ENCODE measurements around the gene LIN7C. TPM values are rescaled to one million over a fixed set of nuclear protein-coding genes. Genes with fewer than 3 reads are reported as not detected.

LIN7C gene
- total RNA-seq, 2 donors from 2014 or later: 18.8 to 23.7 TPM

DNA sequence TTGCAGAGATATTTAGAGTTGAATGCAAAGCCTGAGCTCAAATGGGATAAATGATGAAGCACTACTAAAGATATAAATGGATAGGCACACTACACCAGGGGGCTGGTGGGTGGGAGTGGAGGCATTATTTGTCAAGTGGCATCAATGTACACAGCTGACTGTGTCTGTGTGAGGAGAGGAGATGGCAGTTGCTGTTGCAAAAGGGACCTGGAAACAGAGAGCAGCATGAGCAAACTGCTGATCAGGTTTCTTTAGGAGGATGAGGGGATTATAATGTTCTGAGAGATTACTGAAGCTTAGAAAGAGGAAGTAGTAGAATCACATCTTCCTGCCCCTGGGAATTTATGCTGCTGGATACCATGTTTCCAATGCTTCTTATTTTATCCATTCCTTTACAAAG is 39.4 kb upstream of the LIN7C start:
- H3K27ac ChIP-seq: no peak overlapping the region
- DNase-seq (ENCODE audit: low spot score): no peak
- H3K9me3 ChIP-seq: no peaks in the 10 kb centered on the region
- no peak for TF ChIP-seq CTCF (IDR thresholded peaks at IDR 0.05)
- no peaks in the 10 kb centered on the region for H3K4me1 ChIP-seq
- no peak overlapping the region for H3K4me3 ChIP-seq
- no peaks in the 10 kb centered on the region for H3K27me3 ChIP-seq
- H3K36me3 ChIP-seq: no peaks in the 10 kb centered on the region

GRCh38 chr11:27545035-27545434 is 38.5 kb upstream of the LIN7C start:
- Histone ChIP-seq H3K4me1 (no peaks in the 10 kb centered on the region), H3K36me3 (no peaks in the 10 kb centered on the region), H3K27ac (no peak overlapping the region), H3K9me3 (no peaks in the 10 kb centered on the region), H3K4me3 (no peak overlapping the region), H3K27me3 (no peaks in the 10 kb centered on the region)
- TF ChIP-seq CTCF (IDR thresholded peaks at IDR 0.05): no peak
- no peak for DNase-seq (ENCODE audit: low spot score)

DNA sequence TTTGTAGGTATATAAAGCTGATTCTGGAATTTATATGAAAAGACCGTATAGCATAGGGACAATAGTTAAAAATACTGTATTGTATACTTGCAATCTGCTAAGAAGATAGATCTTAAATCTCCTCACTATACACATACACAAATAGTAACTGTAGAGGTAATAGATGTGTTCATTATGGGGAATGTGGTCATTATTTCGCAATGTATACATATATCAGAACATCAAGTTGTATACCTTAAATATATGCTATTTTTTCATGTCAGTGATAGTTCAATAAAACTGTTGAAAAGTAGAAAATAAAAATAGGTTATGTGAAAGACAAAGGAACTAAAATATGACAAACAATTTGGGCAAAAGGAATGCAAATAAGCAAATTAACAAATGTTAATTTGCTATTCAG is 35.2 kb upstream of the LIN7C start:
- TF ChIP-seq CTCF (IDR thresholded peaks at IDR 0.05): no peak
- Histone ChIP-seq H3K36me3 (no peaks in the 10 kb centered on the region), H3K27me3 (no peaks in the 10 kb centered on the region), H3K4me1 (no peaks in the 10 kb centered on the region), H3K4me3 (no peak overlapping the region), H3K9me3 (no peaks in the 10 kb centered on the region), H3K27ac (no peak overlapping the region)
- DNase-seq (ENCODE audit: low spot score): no peak

DNA sequence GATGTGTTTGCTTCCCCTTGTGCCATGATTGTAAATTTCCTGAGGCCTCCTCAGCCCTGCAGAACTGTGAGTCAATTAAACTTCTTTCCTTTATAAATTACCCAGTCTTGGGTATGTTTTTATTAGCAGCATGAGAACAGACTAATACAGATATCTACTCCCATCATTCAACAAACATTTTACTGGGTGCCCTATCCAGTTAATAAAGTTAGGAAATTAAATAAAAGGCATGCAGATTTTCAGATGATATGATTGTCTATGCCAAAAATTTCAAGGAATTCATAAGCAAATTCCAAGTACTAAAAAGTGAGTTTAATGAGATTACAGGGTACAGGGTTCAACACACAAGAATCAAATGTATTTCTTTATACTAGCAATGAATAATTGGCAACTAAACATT is 33.5 kb upstream of the LIN7C start:
- no peak overlapping the region for H3K4me3 ChIP-seq
- TF ChIP-seq CTCF (IDR thresholded peaks at IDR 0.05): no peak
- H3K27me3 ChIP-seq: no peaks in the 10 kb centered on the region
- no peak for DNase-seq (ENCODE audit: low spot score)
- H3K27ac ChIP-seq: no peak overlapping the region
- H3K9me3 ChIP-seq: no peaks in the 10 kb centered on the region
- H3K36me3 ChIP-seq: no peaks in the 10 kb centered on the region
- no peaks in the 10 kb centered on the region for H3K4me1 ChIP-seq

- Histone ChIP-seq H3K4me1 (no peaks in the 10 kb centered on the region), H3K36me3 (no peaks in the 10 kb centered on the region), H3K4me3 (no peak overlapping the region), H3K27me3 (no peaks in the 10 kb centered on the region), H3K9me3 (no peaks in the 10 kb centered on the region), H3K27ac (no peak overlapping the region)
- TF ChIP-seq CTCF (IDR thresholded peaks at IDR 0.05): no peak
- no peak for DNase-seq (ENCODE audit: low spot score)
Measured at GRCh38 chr11:27535103-27535502, 28.5 kb upstream of the LIN7C start.

DNA sequence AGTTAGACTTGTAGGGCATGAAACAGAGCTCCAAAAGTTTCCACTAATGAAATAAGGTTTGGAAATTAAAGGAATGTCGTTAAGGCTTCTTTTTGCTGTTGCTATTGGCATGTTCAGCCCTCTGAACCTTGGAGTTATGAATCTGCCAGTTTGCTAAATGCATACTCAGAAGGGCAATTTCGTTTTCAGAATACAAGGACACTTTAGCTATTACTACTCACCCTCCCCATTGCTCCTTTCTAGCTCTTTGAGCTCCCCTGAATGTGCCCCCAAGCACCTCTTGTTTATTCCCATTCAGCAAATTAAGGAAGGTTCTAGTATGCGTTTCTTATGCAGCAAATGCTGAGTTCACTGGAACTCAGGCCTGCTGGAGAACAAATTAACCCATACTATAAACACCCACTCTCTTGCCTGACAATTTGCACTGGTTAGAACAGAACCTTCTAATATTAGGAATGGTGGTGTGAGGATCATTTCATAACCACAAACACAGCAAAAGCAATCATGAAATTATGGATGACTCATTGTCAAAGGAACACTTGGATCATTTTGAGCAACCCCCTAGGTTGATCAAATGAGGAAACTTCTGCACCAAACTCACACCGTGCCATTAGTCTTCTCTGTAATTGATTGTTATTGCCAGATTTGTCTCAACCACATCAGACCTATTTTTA is 26.2 kb upstream of the LIN7C start:
- Histone ChIP-seq H3K36me3 (no peaks in the 10 kb centered on the region), H3K4me3 (no peak overlapping the region), H3K9me3 (no peaks in the 10 kb centered on the region), H3K27ac (no peak overlapping the region), H3K4me1 (no peaks in the 10 kb centered on the region), H3K27me3 (no peaks in the 10 kb centered on the region)
- TF ChIP-seq CTCF (IDR thresholded peaks at IDR 0.05): no peak
- no peak for DNase-seq (ENCODE audit: low spot score)
